ENCODE results near the gene ACOT7. TPM values are rescaled to one million over a fixed set of nuclear protein-coding genes. Genes with fewer than 3 reads are reported as not detected.

Gene ACOT7
- total and polyA plus RNA-seq, 2 donors (not counting 1 experiment from before 2014, with no cell fraction given), result 4.2 to 4.6 TPM

GRCh38 chr1:6268415-6268814, 125.2 kb downstream of the ACOT7 start:
- WGBS (ENCODE audit: insufficient coverage), result 96% methylated on average over 21 of the region's 21 CpGs
- no peak overlapping the region for H3K4me3 Mint-ChIP-seq

More at GRCh38 chr1:6268415-6268814, 125.2 kb downstream of the ACOT7 start:
- Mint-ChIP-seq H3K9me3 (ENCODE audit: insufficient read depth) (no peaks in the 10 kb centered on the region), H3K4me1 (no peaks in the 10 kb centered on the region), H3K27ac (no peak overlapping the region), H3K27me3 (no peaks in the 10 kb centered on the region)
- H3K27me3 ChIP-seq (replicated peaks in 1 of 4; ENCODE audit: control extremely low read depth in 1 of 4, control insufficient read depth in 3 of 4, insufficient read depth in 4 of 4, low read length in 3 of 4), result no peaks in the 10 kb centered on the region
- no peak overlapping the region for H3K9ac ChIP-seq (ENCODE audit: low read length)
- H3K4me3 ChIP-seq (ENCODE audit: control extremely low read depth in 1 of 5, extremely low read depth in 1 of 5, insufficient read depth in 1 of 5, low read depth in 2 of 5, low read length in 4 of 5), result no peak overlapping the region
- H3K9me3 ChIP-seq (ENCODE audit: control extremely low read depth in 1 of 3, control insufficient read depth in 2 of 3, insufficient read depth in 1 of 3, low read length in 2 of 3), result no peaks in the 10 kb centered on the region
- DNase-seq (no peak), ATAC-seq (ENCODE audit: low read depth) (no peak)
- H2AFZ ChIP-seq (ENCODE audit: insufficient read depth, low read depth, low read length, poor library complexity, severe bottlenecking), result no peak overlapping the region
- TF ChIP-seq CTCF (IDR thresholded peaks at IDR 0.05), result no peak
- TF ChIP-seq EZH2 (IDR thresholded peaks at IDR 0.05; ENCODE audit: borderline replicate concordance, insufficient read depth, low read depth, low read length, poor library complexity, severe bottlenecking), result no peak
- H3K4me2 ChIP-seq (replicated peaks; ENCODE audit: low read depth, low read length, poor library complexity, severe bottlenecking), result no peak overlapping the region
- ChIA-PET POLR2A (no interaction called here), CTCF (no interaction called here)
- intact Hi-C loops (cut with micrococcal nuclease), result no loop called here
- no peaks in the 10 kb centered on the region for H3K79me2 ChIP-seq (ENCODE audit: control insufficient read depth, insufficient read depth, low read length)
- no peaks in the 10 kb centered on the region for H3K4me1 ChIP-seq (ENCODE audit: control insufficient read depth in 2 of 2, insufficient read depth in 2 of 2, low read length in 2 of 2)
- no peak overlapping the region for H3K27ac ChIP-seq (ENCODE audit: low read length in 2 of 2)
- no peaks in the 10 kb centered on the region for H3K36me3 ChIP-seq (replicated peaks in 1 of 2; ENCODE audit: control extremely low read depth in 1 of 2, control insufficient read depth in 1 of 2, extremely low read depth in 1 of 2, insufficient read depth in 2 of 2, low read length in 1 of 2)
- no peaks in the 10 kb centered on the region for H4K20me1 ChIP-seq (ENCODE audit: control insufficient read depth, insufficient read depth, low read length, poor library complexity, severe bottlenecking)
